ENCODE results near the gene DNAJB5. TPM values are rescaled to one million over a fixed set of nuclear protein-coding genes. Genes with fewer than 3 reads are reported as not detected.
"Not testable (repeated sequence)": the region's sequence is repeated elsewhere in the genome, so short reads cannot be mapped to it uniquely, and the experiment has no call there.

DNAJB5 gene
- polyA plus RNA-seq, 1 donor from 2014 or later = 99.1 TPM

DNA sequence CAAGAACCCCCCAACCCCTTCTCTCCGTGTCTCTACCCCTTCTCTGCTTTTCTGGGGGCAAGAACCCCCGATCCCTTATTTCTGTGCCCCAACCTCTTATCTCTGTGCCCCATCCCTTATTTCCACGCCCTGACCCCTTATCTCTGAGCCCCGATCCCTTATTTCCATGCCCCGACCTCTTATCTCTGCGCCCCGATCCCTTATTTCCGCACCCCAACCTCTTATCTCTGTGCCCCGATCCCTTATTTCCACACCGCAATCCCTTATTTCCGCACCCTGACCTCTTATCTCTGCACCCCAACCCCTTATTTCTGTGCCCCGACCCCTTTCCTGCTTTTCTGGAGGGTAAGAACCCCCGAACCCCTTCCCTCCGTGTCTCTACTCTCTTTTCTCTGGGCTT lies 14.8 kb downstream of the DNAJB5 start:
- H3K79me2 ChIP-seq (replicated peaks; ENCODE audit: insufficient read depth, low read length); H3K9ac ChIP-seq (ENCODE audit: low read length); H3F3A ChIP-seq (ENCODE audit: insufficient read depth, low read length, poor library complexity, severe bottlenecking); H3K4me2 ChIP-seq (ENCODE audit: low read length); H3K27me3 ChIP-seq (ENCODE audit: insufficient read depth, low read depth, low read length); H3K27ac ChIP-seq (ENCODE audit: low read length); H3K36me3 ChIP-seq (ENCODE audit: insufficient read depth, low read length); H3K9me2 ChIP-seq (ENCODE audit: insufficient read depth, low read length); H3K4me3 ChIP-seq (ENCODE audit: low read length); H2AFZ ChIP-seq (ENCODE audit: low read depth, low read length); H4K20me1 ChIP-seq (ENCODE audit: insufficient read depth); H3K9me3 ChIP-seq (ENCODE audit: low read length): not testable (repeated sequence)

- Histone ChIP-seq H3K27me3 (ENCODE audit: insufficient read depth, low read depth, low read length) (no peaks in the 10 kb centered on the region), H3K79me2 (replicated peaks; ENCODE audit: insufficient read depth, low read length) (no peaks in the 10 kb centered on the region), H3K36me3 (ENCODE audit: insufficient read depth, low read length) (peaks cover 7% of the 10 kb centered on the region), H4K20me1 (ENCODE audit: insufficient read depth) (no peaks in the 10 kb centered on the region), H3K4me3 (ENCODE audit: low read length) (no peak overlapping the region), H3K9me2 (ENCODE audit: insufficient read depth, low read length) (no peaks in the 10 kb centered on the region), H3K9ac (ENCODE audit: low read length) (no peak overlapping the region), H3K27ac (ENCODE audit: low read length) (no peak overlapping the region), H3F3A (ENCODE audit: insufficient read depth, low read length, poor library complexity, severe bottlenecking) (no peaks in the 10 kb centered on the region), H2AFZ (ENCODE audit: low read depth, low read length) (no peak overlapping the region), H3K4me2 (ENCODE audit: low read length) (no peak overlapping the region), H3K9me3 (ENCODE audit: low read length) (peaks cover 5% of the 10 kb centered on the region)
- TF ChIP-seq EZH2 (IDR thresholded peaks at IDR 0.05; ENCODE audit: borderline replicate concordance, insufficient read depth, low read length, poor library complexity, severe bottlenecking) = no peak
- no peak for TF ChIP-seq POLR2AphosphoS5 (IDR thresholded peaks at IDR 0.05)
- TF ChIP-seq EP300 (conservative IDR thresholded peaks at IDR 0.05; ENCODE audit: poor library complexity, severe bottlenecking) = no peak
- no peak for TF ChIP-seq MXI1 (conservative IDR thresholded peaks at IDR 0.05; ENCODE audit: poor library complexity, severe bottlenecking)
- TF ChIP-seq CTCF (IDR thresholded peaks at IDR 0.05; ENCODE audit: poor library complexity, severe bottlenecking) = no peak
- TF ChIP-seq SMC3 (conservative IDR thresholded peaks at IDR 0.05; ENCODE audit: poor library complexity) = no peak
These were observed 20.9 kb downstream of the DNAJB5 start for GRCh38 chr9:35010351-35010958.

GRCh38 chr9:35014517-35014916 lies 25.0 kb downstream of the DNAJB5 start:
- H2AFZ ChIP-seq (ENCODE audit: low read depth, low read length) = no peak overlapping the region
- H3K79me2 ChIP-seq (replicated peaks; ENCODE audit: insufficient read depth, low read length) = no peaks in the 10 kb centered on the region
- H3K9me3 ChIP-seq (ENCODE audit: low read length) = peaks cover 5% of the 10 kb centered on the region
- H3K27ac ChIP-seq (ENCODE audit: low read length) = no peak overlapping the region
- H4K20me1 ChIP-seq (ENCODE audit: insufficient read depth) = no peaks in the 10 kb centered on the region
- no peak overlapping the region for H3K9ac ChIP-seq (ENCODE audit: low read length)
- H3K9me2 ChIP-seq (ENCODE audit: insufficient read depth, low read length) = no peaks in the 10 kb centered on the region
- H3K36me3 ChIP-seq (ENCODE audit: insufficient read depth, low read length) = peaks cover 7% of the 10 kb centered on the region
- no peak for TF ChIP-seq TAF1 (IDR thresholded peaks at IDR 0.05; ENCODE audit: low read depth)
- TF ChIP-seq RAD21 (conservative IDR thresholded peaks at IDR 0.05) = no peak
- TF ChIP-seq POLR2AphosphoS5 (IDR thresholded peaks at IDR 0.05) = no peak
- TF ChIP-seq SMC3 (conservative IDR thresholded peaks at IDR 0.05; ENCODE audit: poor library complexity) = no peak
- TF ChIP-seq EZH2 (IDR thresholded peaks at IDR 0.05; ENCODE audit: borderline replicate concordance, insufficient read depth, low read length, poor library complexity, severe bottlenecking) = no peak
- no peak for TF ChIP-seq REST (IDR thresholded peaks at IDR 0.05; ENCODE audit: borderline replicate concordance)
- TF ChIP-seq EP300 (conservative IDR thresholded peaks at IDR 0.05; ENCODE audit: poor library complexity, severe bottlenecking) = no peak
- TF ChIP-seq MXI1 (conservative IDR thresholded peaks at IDR 0.05; ENCODE audit: poor library complexity, severe bottlenecking) = no peak
- TF ChIP-seq CTCF (IDR thresholded peaks at IDR 0.05; ENCODE audit: poor library complexity, severe bottlenecking) = no peak
- H3F3A ChIP-seq (ENCODE audit: insufficient read depth, low read length, poor library complexity, severe bottlenecking) = no peaks in the 10 kb centered on the region
- H3K4me3 ChIP-seq (ENCODE audit: low read length) = no peak overlapping the region
- no peak overlapping the region for H3K4me2 ChIP-seq (ENCODE audit: low read length)
- no peaks in the 10 kb centered on the region for H3K27me3 ChIP-seq (ENCODE audit: insufficient read depth, low read depth, low read length)

DNA sequence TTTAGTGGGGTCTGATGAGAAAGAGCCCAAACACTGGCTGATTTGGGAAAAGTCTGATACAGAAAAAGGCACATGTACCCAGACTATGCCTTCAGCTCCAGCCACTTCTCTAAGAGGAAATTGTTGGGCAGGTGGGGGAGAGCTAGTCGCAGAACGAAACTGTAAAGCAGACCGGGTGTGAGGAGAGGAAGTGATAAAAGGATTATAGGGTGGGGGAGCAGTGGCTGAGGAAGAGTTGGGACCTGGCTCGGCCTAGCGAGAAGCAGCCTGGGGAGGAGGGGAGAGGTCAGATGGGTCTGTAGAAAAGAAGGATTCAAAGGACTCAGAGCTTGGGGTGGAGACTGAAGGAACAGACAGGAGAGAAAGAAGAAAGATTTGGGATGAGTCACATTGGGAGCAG lies 33.9 kb downstream of the DNAJB5 start:
- H3K4me3 ChIP-seq (ENCODE audit: low read length); H3K79me2 ChIP-seq (replicated peaks; ENCODE audit: insufficient read depth, low read length); H3K9me2 ChIP-seq (ENCODE audit: insufficient read depth, low read length); H3K9me3 ChIP-seq (ENCODE audit: low read length); H3F3A ChIP-seq (ENCODE audit: insufficient read depth, low read length, poor library complexity, severe bottlenecking); H2AFZ ChIP-seq (ENCODE audit: low read depth, low read length); H4K20me1 ChIP-seq (ENCODE audit: insufficient read depth); H3K9ac ChIP-seq (ENCODE audit: low read length); H3K4me2 ChIP-seq (ENCODE audit: low read length); H3K27me3 ChIP-seq (ENCODE audit: insufficient read depth, low read depth, low read length); H3K36me3 ChIP-seq (ENCODE audit: insufficient read depth, low read length); H3K27ac ChIP-seq (ENCODE audit: low read length): not testable (repeated sequence)

All from neural cell (in vitro differentiated cells).